ENCODE results near the gene FBH1. TPM values are rescaled to one million over a fixed set of nuclear protein-coding genes. Genes with fewer than 3 reads are reported as not detected.

Gene FBH1
- total and polyA plus RNA-seq, 10 of the 15 experiments (the other 5 are each of a cell fraction or from before 2014, with no cell fraction given), result 6.1 to 67.6 (median 47.2) TPM

DNA sequence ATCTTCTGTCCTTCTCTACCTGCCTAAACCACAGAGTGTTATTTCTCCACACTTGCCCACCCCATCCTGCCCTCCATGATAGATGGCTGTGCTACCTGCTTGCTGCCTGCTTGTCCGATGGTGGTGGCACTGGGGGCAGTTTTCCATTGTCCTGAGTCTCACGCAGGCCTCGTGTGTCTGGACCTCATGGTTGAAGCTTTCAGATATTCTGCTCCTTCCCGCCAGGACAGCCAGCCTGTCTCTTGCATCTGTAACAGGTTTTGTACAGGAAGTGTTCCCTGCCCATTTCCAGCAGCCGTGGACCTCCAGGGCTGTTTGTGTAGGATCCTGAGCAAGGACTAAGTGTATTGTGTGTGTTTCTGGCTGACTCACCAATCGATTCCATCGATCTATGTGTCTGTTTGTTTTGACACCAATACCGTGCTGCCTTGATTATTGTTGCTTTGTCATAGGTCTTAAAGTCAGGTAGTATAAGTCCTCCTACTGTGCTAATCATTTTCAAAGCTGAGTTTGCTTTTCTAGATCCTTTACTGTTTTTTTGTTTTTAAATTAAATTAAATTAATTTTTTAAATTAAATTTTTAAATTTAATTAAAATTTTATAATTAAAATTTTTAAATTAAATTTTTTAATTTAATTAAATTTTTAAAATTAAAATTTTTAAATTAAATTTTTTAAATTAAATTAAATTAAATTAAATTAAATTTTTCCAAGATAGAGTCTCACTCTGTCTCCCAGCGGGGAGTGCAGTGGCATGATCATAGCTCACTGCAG is 78.8 kb downstream of the FBH1 start:
- Histone ChIP-seq H4K20me1 (ENCODE audit: control insufficient read depth, insufficient read depth) (no peaks in the 10 kb centered on the region; the same call in 1 of the 2 replicates), H3K79me2 (ENCODE audit: control insufficient read depth, insufficient read depth, low read length) (peaks cover 43% of the 10 kb centered on the region), H3K9ac (ENCODE audit: control insufficient read depth, insufficient read depth, low read length) (no peak overlapping the region), H3K4me3 (no peak overlapping the region), H3K4me1 (ENCODE audit: control insufficient read depth, insufficient read depth, low read length) (peaks cover 12% of the 10 kb centered on the region), H3K9me3 (replicated peaks; ENCODE audit: control insufficient read depth, insufficient read depth, low read length) (no peaks in the 10 kb centered on the region), H2AFZ (ENCODE audit: control insufficient read depth, low read depth, low read length) (no peak overlapping the region), H3K27ac (ENCODE audit: control insufficient read depth, insufficient read depth) (no peak overlapping the region), H3K36me3 (ENCODE audit: control insufficient read depth in 2 of 2, insufficient read depth in 2 of 2, low read length in 1 of 2) (peaks cover 1 to 5% of the 10 kb centered on the region in 2 experiments; a peak in 3 of 4 replicates), H3K4me2 (ENCODE audit: control insufficient read depth, insufficient read depth) (no peak overlapping the region), H3K27me3 (replicated peaks in 1 of 2; ENCODE audit: control insufficient read depth in 2 of 2, insufficient read depth in 2 of 2, low read length in 1 of 2) (no peaks in the 10 kb centered on the region)
- CTCF ChIA-PET, result interaction anchor here (2.9 kb wide), 1 partner anchor 45 kb away, joined by 7 read pairs; no protein-coding TSS in a partner anchor
- ATAC-seq (no peak), FAIRE-seq (no peak), DNase-seq (ENCODE audit: low read depth, low spot score) (no peak)
- RAD21 ChIA-PET (ENCODE audit: unreplicated experiment), result interaction anchor here (0.5 kb wide), 1 partner anchor 433 kb away, joined by 4 read pairs; no protein-coding TSS in a partner anchor
- intact Hi-C loops (cut with micrococcal nuclease; ENCODE audit: unreplicated experiment), result no loop called here
- 97% methylated on average over 9 of the region's 9 CpGs for WGBS (ENCODE audit: insufficient coverage, insufficient replicate concordance, low lambda C conversion rate, missing lambda C conversion rate)
- no TSS peak for BruUV-seq (replicated peaks)
- SMC1A ChIA-PET (ENCODE audit: uncharacterized antibody, unreplicated experiment), result interaction anchor here (1.1 to 1.4 kb wide), 2 partner anchors 8 to 32 kb away, joined by 4 read pairs; no protein-coding TSS in a partner anchor
- POLR2A ChIA-PET, result no interaction called here
- in situ Hi-C loops (cut with MboI), result no loop called here
- TF ChIP-seq, protein P1, sequence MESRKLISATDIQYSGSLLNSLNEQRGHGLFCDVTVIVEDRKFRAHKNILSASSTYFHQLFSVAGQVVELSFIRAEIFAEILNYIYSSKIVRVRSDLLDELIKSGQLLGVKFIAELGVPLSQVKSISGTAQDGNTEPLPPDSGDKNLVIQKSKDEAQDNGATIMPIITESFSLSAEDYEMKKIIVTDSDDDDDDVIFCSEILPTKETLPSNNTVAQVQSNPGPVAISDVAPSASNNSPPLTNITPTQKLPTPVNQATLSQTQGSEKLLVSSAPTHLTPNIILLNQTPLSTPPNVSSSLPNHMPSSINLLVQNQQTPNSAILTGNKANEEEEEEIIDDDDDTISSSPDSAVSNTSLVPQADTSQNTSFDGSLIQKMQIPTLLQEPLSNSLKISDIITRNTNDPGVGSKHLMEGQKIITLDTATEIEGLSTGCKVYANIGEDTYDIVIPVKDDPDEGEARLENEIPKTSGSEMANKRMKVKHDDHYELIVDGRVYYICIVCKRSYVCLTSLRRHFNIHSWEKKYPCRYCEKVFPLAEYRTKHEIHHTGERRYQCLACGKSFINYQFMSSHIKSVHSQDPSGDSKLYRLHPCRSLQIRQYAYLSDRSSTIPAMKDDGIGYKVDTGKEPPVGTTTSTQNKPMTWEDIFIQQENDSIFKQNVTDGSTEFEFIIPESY (IDR thresholded peaks at IDR 0.05), result no peak
- TF ChIP-seq, protein P2, sequence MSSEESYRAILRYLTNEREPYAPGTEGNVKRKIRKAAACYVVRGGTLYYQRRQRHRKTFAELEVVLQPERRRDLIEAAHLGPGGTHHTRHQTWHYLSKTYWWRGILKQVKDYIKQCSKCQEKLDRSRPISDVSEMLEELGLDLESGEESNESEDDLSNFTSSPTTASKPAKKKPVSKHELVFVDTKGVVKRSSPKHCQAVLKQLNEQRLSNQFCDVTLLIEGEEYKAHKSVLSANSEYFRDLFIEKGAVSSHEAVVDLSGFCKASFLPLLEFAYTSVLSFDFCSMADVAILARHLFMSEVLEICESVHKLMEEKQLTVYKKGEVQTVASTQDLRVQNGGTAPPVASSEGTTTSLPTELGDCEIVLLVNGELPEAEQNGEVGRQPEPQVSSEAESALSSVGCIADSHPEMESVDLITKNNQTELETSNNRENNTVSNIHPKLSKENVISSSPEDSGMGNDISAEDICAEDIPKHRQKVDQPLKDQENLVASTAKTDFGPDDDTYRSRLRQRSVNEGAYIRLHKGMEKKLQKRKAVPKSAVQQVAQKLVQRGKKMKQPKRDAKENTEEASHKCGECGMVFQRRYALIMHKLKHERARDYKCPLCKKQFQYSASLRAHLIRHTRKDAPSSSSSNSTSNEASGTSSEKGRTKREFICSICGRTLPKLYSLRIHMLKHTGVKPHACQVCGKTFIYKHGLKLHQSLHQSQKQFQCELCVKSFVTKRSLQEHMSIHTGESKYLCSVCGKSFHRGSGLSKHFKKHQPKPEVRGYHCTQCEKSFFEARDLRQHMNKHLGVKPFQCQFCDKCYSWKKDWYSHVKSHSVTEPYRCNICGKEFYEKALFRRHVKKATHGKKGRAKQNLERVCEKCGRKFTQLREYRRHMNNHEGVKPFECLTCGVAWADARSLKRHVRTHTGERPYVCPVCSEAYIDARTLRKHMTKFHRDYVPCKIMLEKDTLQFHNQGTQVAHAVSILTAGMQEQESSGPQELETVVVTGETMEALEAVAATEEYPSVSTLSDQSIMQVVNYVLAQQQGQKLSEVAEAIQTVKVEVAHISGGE (CRISPR knock-in tag; IDR thresholded peaks at IDR 0.05), result no peak
- TF ChIP-seq ATF7 (IDR thresholded peaks at IDR 0.05; ENCODE audit: low read depth) (no peak), ZNF217 (IDR thresholded peaks at IDR 0.05) (no peak), HDAC2 (IDR thresholded peaks at IDR 0.05) (no peak), JUNB (IDR thresholded peaks at IDR 0.05) (no peak), NFYB (IDR thresholded peaks at IDR 0.05; ENCODE audit: insufficient read depth, low read depth, low read length) (no peak), NR2F1 (conservative IDR thresholded peaks at IDR 0.05) (no peak), RAD51 (IDR thresholded peaks at IDR 0.05) (no peak), BACH1 (IDR thresholded peaks at IDR 0.05; ENCODE audit: borderline replicate concordance) (no peak)
- TF ChIP-seq, protein P3, sequence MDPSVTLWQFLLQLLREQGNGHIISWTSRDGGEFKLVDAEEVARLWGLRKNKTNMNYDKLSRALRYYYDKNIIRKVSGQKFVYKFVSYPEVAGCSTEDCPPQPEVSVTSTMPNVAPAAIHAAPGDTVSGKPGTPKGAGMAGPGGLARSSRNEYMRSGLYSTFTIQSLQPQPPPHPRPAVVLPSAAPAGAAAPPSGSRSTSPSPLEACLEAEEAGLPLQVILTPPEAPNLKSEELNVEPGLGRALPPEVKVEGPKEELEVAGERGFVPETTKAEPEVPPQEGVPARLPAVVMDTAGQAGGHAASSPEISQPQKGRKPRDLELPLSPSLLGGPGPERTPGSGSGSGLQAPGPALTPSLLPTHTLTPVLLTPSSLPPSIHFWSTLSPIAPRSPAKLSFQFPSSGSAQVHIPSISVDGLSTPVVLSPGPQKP (IDR thresholded peaks at IDR 0.05; ENCODE audit: low read depth, low read length), result no peak
- TF ChIP-seq, protein P4, sequence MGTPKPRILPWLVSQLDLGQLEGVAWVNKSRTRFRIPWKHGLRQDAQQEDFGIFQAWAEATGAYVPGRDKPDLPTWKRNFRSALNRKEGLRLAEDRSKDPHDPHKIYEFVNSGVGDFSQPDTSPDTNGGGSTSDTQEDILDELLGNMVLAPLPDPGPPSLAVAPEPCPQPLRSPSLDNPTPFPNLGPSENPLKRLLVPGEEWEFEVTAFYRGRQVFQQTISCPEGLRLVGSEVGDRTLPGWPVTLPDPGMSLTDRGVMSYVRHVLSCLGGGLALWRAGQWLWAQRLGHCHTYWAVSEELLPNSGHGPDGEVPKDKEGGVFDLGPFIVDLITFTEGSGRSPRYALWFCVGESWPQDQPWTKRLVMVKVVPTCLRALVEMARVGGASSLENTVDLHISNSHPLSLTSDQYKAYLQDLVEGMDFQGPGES (IDR thresholded peaks at IDR 0.05), result no peak
- TF ChIP-seq, protein P5, sequence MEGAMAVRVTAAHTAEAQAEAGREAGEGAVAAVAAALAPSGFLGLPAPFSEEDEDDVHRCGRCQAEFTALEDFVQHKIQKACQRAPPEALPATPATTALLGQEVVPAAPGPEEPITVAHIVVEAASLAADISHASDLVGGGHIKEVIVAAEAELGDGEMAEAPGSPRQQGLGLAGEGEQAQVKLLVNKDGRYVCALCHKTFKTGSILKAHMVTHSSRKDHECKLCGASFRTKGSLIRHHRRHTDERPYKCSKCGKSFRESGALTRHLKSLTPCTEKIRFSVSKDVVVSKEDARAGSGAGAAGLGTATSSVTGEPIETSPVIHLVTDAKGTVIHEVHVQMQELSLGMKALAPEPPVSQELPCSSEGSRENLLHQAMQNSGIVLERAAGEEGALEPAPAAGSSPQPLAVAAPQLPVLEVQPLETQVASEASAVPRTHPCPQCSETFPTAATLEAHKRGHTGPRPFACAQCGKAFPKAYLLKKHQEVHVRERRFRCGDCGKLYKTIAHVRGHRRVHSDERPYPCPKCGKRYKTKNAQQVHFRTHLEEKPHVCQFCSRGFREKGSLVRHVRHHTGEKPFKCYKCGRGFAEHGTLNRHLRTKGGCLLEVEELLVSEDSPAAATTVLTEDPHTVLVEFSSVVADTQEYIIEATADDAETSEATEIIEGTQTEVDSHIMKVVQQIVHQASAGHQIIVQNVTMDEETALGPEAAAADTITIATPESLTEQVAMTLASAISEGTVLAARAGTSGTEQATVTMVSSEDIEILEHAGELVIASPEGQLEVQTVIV (IDR thresholded peaks at IDR 0.05; ENCODE audit: borderline replicate concordance, partially characterized antibody), result no peak

All from GM12878 (cell line).